Mesendoderm (in vitro differentiated cells): ENCODE data around the gene PLGRKT.

Experiments
- DNase-seq: peaks from one replicate; pipeline ENCODE4 v3.0.0; 2013
- H2AK5ac ChIP-seq: 2 replicates; pipeline ENCODE4 v1.6.1; 2013; ENCODE audit warnings: low read length, inconsistent platforms
- H2BK120ac ChIP-seq: 2 replicates; pipeline ENCODE4 v1.6.1; 2013; ENCODE audit warnings: low read depth, mild to moderate bottlenecking, low read length, moderate library complexity, mixed read lengths
- H2BK15ac ChIP-seq: replicated peaks from 2 replicates; pipeline ENCODE4 v1.6.1; 2013; ENCODE audit warnings: low read depth, mild to moderate bottlenecking, moderate library complexity
- H2BK5ac ChIP-seq: 2 replicates; pipeline ENCODE4 v1.6.1; 2013; ENCODE audit warnings: low read length, inconsistent platforms
- H3K18ac ChIP-seq: 2 replicates; pipeline ENCODE4 v1.6.1; 2013; ENCODE audit warnings: mild to moderate bottlenecking, low read length, mixed read lengths
- H3K23ac ChIP-seq: one replicate; pipeline ENCODE4 v1.6.1; 2013; ENCODE audit warnings: low read length
- H3K27ac ChIP-seq: 2 replicates; pipeline ENCODE4 v1.5.1; 2013; ENCODE audit warnings: low read depth, mild to moderate bottlenecking, inconsistent platforms, low read length, moderate library complexity
- H3K27me3 ChIP-seq: 2 replicates; pipeline ENCODE4 v1.6.1; 2013; ENCODE audit warnings: low read length, control low read depth, mild to moderate bottlenecking, inconsistent platforms; ENCODE audit not compliant: insufficient read depth, poor library complexity
- H3K36me3 ChIP-seq: 2 replicates; pipeline ENCODE4 v1.6.1; 2013; ENCODE audit warnings: low read length, inconsistent platforms; ENCODE audit not compliant: control insufficient read depth, insufficient read depth
- H3K4ac ChIP-seq: one replicate; pipeline ENCODE4 v1.6.1; 2013; ENCODE audit warnings: low read depth, mild to moderate bottlenecking, low read length, moderate library complexity
- H3K4me1 ChIP-seq: 2 replicates; pipeline ENCODE4 v1.6.1; 2013; ENCODE audit warnings: low read depth, low read length, inconsistent platforms; ENCODE audit not compliant: control insufficient read depth
- H3K4me2 ChIP-seq: 2 replicates; pipeline ENCODE4 v1.6.1; 2013; ENCODE audit warnings: low read length
- H3K4me3 ChIP-seq: 2 replicates; pipeline ENCODE4 v1.5.1; 2013; ENCODE audit warnings: mild to moderate bottlenecking, low read length
- H3K56ac ChIP-seq: one replicate; pipeline ENCODE4 v1.6.1; 2013; ENCODE audit warnings: low read length
- H3K79me1 ChIP-seq: 2 replicates; pipeline ENCODE4 v1.6.1; 2013; ENCODE audit warnings: low read length, inconsistent platforms
- H3K79me2 ChIP-seq: 2 replicates; pipeline ENCODE4 v1.6.1; 2013; ENCODE audit warnings: mild to moderate bottlenecking, low read length; ENCODE audit not compliant: control insufficient read depth, insufficient read depth
- H3K9ac ChIP-seq: 2 replicates; pipeline ENCODE4 v1.6.1; 2013; ENCODE audit warnings: low read length, inconsistent platforms
- H4K5ac ChIP-seq: one replicate; pipeline ENCODE4 v1.6.1; 2013; ENCODE audit warnings: low read length
- H4K8ac ChIP-seq: one replicate; pipeline ENCODE4 v1.6.1; 2013; ENCODE audit warnings: low read depth, mild to moderate bottlenecking, control low read depth, low read length, moderate library complexity
- WGBS: extraction: QIAGEN DNeasy Blood & Tissue Kit; methylation state at CpG from one replicate; pipeline ENCODE4 v1.1.7; 2013; ENCODE audit warnings: low lambda C conversion rate, missing lambda C conversion rate; ENCODE audit not compliant: insufficient coverage; ENCODE audit errors: extremely low coverage; 5-methylcytosine and 5-hydroxymethylcytosine counted together

The PLGRKT gene

DNA sequence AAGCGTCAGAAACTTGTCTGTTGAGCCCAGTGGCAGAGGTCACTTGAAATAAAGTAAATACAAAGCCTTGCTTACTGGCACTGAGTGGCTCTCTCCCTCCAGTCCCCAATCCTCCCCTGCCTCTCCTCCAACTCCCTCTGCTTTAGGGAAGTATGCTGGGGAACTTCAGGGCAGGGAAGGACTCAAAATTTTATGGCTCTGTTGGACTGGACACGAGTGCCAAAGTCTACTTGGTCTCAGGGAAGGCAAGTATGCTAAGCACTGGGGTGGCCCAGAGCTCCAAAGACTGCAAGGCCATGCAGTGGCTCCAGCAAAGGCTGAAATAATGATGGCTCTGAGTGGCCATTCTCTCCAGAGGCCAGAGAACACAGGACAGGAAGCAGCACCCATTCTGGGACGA is 9.6 kb downstream of the PLGRKT start:
- Histone ChIP-seq H3K56ac (no peak overlapping the region), H3K27me3 (no peaks in the 10 kb centered on the region), H2BK15ac (no peak overlapping the region), H3K79me1 (no peaks in the 10 kb centered on the region), H4K5ac (no peak overlapping the region), H3K23ac (no peak overlapping the region), H2BK5ac (no peak overlapping the region), H2BK120ac (no peak overlapping the region), H3K4ac (no peak overlapping the region), H3K4me1 (no peaks in the 10 kb centered on the region), H3K36me3 (no peaks in the 10 kb centered on the region), H3K79me2 (no peaks in the 10 kb centered on the region), H3K9ac (no peak overlapping the region), H3K4me3 (no peak overlapping the region), H3K4me2 (no peak overlapping the region), H3K18ac (no peak overlapping the region), H3K27ac (no peak overlapping the region), H4K8ac (no peak overlapping the region), H2AK5ac (no peak overlapping the region)
- DNase-seq: no peak
- no CpG with 5 or more reads among the region's 3 CpGs for WGBS

- no peaks in the 10 kb centered on the region for H3K79me1 ChIP-seq
- DNase-seq: no peak
- no peak overlapping the region for H2BK5ac ChIP-seq
- H3K4me3 ChIP-seq: no peak overlapping the region
- H2BK120ac ChIP-seq: no peak overlapping the region
- no peak overlapping the region for H3K18ac ChIP-seq
- no peak overlapping the region for H2AK5ac ChIP-seq
- H4K8ac ChIP-seq: no peak overlapping the region
- H3K27me3 ChIP-seq: no peaks in the 10 kb centered on the region
- H3K9ac ChIP-seq: no peak overlapping the region
- no peak overlapping the region for H3K56ac ChIP-seq
- no peak overlapping the region for H3K27ac ChIP-seq
- H3K36me3 ChIP-seq: no peaks in the 10 kb centered on the region
- H3K23ac ChIP-seq: no peak overlapping the region
- no peaks in the 10 kb centered on the region for H3K79me2 ChIP-seq
- no peak overlapping the region for H4K5ac ChIP-seq
- no peak overlapping the region for H3K4ac ChIP-seq
- H2BK15ac ChIP-seq: no peak overlapping the region
- H3K4me2 ChIP-seq: no peak overlapping the region
- no peaks in the 10 kb centered on the region for H3K4me1 ChIP-seq
Observed at GRCh38 chr9:5427005-5427404, 10.7 kb downstream of the PLGRKT start.

DNA sequence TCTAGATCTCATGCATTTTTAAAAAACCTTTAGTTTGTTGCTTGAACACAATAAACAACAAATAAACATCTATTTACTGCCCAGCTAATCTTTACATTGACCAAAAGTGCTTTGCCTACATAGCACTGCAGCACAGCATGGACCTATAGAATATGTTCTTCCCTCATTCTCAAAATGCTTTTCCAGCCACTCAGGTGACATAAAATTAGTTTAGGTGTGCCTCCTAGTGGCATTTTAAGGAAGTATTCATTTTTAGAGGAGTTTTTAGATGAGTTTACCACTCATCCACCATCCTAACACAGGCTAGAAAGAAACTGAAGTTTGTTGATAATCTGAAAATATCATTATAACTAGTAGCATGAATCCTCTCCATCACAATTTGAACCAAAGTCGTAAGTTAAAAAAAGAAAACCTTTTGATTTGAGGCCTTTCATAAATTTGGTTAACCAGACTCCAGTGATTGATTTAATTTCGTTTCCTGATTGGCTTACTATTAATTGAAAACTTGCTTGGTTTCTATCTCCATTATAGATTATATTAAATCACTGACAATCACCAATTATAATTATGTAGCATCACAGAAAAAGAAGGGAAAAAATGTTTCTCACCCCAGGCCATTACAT is 12.6 kb downstream of the PLGRKT start:
- Histone ChIP-seq H2BK5ac (no peak overlapping the region), H4K8ac (no peak overlapping the region), H4K5ac (no peak overlapping the region), H3K4me1 (no peaks in the 10 kb centered on the region), H3K4ac (no peak overlapping the region), H3K56ac (no peak overlapping the region), H3K27me3 (no peaks in the 10 kb centered on the region), H3K9ac (no peak overlapping the region), H3K27ac (no peak overlapping the region), H3K23ac (no peak overlapping the region), H3K79me2 (no peaks in the 10 kb centered on the region), H2BK120ac (no peak overlapping the region), H3K36me3 (no peaks in the 10 kb centered on the region), H3K4me2 (no peak overlapping the region), H3K18ac (no peak overlapping the region), H2AK5ac (no peak overlapping the region), H3K79me1 (no peaks in the 10 kb centered on the region), H2BK15ac (no peak overlapping the region), H3K4me3 (no peak overlapping the region)
- peak; percentile 68 for DNase-seq
- no CpG with 5 or more reads among the region's 2 CpGs for WGBS

GRCh38 chr9:5422276-5422675 is 15.4 kb downstream of the PLGRKT start:
- Histone ChIP-seq H3K79me2 (no peaks in the 10 kb centered on the region), H2BK120ac (no peak overlapping the region), H3K4me1 (no peaks in the 10 kb centered on the region), H3K27me3 (no peaks in the 10 kb centered on the region), H3K23ac (no peak overlapping the region), H3K4me3 (no peak overlapping the region), H3K4me2 (no peak overlapping the region), H3K56ac (no peak overlapping the region), H3K9ac (no peak overlapping the region), H2BK5ac (no peak overlapping the region), H3K18ac (no peak overlapping the region), H4K5ac (no peak overlapping the region), H2BK15ac (no peak overlapping the region), H3K36me3 (no peaks in the 10 kb centered on the region), H2AK5ac (no peak overlapping the region), H3K27ac (no peak overlapping the region), H3K79me1 (no peaks in the 10 kb centered on the region), H3K4ac (no peak overlapping the region), H4K8ac (no peak overlapping the region)
- WGBS: no CpG with 5 or more reads among the region's 1 CpG
- DNase-seq: no peak

DNA sequence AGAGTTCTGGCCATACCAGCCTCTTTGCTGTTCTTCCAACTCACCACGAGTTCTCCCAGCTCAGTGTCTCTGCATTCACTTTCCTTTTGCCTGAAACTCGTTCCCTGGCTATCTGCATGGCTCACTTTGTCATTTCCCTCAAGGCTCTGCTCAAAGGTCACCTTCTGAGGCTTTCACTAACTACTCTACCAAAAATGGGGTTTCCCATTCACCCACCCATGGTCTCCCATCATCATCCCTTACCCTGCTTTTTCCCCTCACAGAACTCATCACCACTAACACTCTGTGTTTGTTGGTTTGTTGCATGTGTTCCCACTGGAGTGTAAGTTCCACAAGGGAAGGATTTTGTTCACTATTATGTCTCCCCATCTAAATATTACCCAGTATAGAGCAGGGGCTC is 16.6 kb downstream of the PLGRKT start:
- Histone ChIP-seq H3K4me3 (no peak overlapping the region), H2BK120ac (no peak overlapping the region), H2AK5ac (no peak overlapping the region), H3K4ac (no peak overlapping the region), H3K79me1 (no peaks in the 10 kb centered on the region), H3K36me3 (no peaks in the 10 kb centered on the region), H3K27me3 (no peaks in the 10 kb centered on the region), H3K79me2 (no peaks in the 10 kb centered on the region), H4K8ac (no peak overlapping the region), H3K56ac (no peak overlapping the region), H3K18ac (no peak overlapping the region), H3K23ac (no peak overlapping the region), H2BK5ac (no peak overlapping the region), H2BK15ac (no peak overlapping the region), H3K4me1 (no peaks in the 10 kb centered on the region), H3K9ac (no peak overlapping the region), H3K27ac (no peak overlapping the region), H3K4me2 (no peak overlapping the region), H4K5ac (no peak overlapping the region)
- no peak for DNase-seq
- no CpG with 5 or more reads among the region's 2 CpGs for WGBS

DNA sequence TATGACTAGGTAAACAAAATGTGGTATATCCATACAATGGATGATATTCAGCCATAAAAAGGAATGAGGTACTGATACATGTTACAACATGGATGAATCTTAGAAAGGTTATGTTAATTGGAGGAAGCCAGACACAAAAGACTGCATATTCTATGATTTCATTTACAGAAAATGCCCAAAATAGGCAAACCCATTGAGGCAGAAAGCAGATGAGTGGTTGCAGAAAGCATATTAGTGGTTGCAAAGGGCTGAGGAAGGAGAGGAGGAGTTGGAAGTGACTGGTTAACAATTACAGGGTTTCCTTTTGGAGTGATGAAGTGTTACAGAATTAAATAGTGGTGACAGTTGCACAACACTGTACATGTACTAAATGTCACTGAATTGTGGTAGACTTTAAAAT is 17.7 kb downstream of the PLGRKT start:
- no peak overlapping the region for H3K4me2 ChIP-seq
- no peak for DNase-seq
- H3K79me1 ChIP-seq: no peaks in the 10 kb centered on the region
- no peak overlapping the region for H3K4me3 ChIP-seq
- no peak overlapping the region for H3K4ac ChIP-seq
- no peak overlapping the region for H2AK5ac ChIP-seq
- H3K9ac ChIP-seq: no peak overlapping the region
- no peak overlapping the region for H4K8ac ChIP-seq
- H3K27ac ChIP-seq: no peak overlapping the region
- H4K5ac ChIP-seq: no peak overlapping the region
- H2BK5ac ChIP-seq: no peak overlapping the region
- H2BK15ac ChIP-seq: no peak overlapping the region
- no peaks in the 10 kb centered on the region for H3K79me2 ChIP-seq
- no peak overlapping the region for H2BK120ac ChIP-seq
- H3K23ac ChIP-seq: no peak overlapping the region
- no peaks in the 10 kb centered on the region for H3K4me1 ChIP-seq
- H3K56ac ChIP-seq: no peak overlapping the region
- no peak overlapping the region for H3K18ac ChIP-seq
- no peaks in the 10 kb centered on the region for H3K36me3 ChIP-seq
- H3K27me3 ChIP-seq: no peaks in the 10 kb centered on the region
